Stomach smooth muscle (tissue), 2 donors: ENCODE results near the gene CFB.

Experiments
- H3K27ac ChIP-seq: one replicate; pipeline ENCODE4 v1.7.0; 2013; ENCODE audit warnings: mild to moderate bottlenecking, low read length, inconsistent platforms
- H3K27me3 ChIP-seq, 2 donors: one replicate each; pipeline ENCODE4 v1.7.0; 2013; ENCODE audit warnings: low read length in 2 of 2; ENCODE audit not compliant: insufficient read depth in 2 of 2, control insufficient read depth in 1 of 2
- H3K36me3 ChIP-seq, 2 donors: one replicate each; pipeline ENCODE4 v1.7.0; 2013; ENCODE audit warnings: low read length in 2 of 2; ENCODE audit not compliant: control insufficient read depth in 2 of 2, insufficient read depth in 2 of 2
- H3K4me1 ChIP-seq: one replicate; pipeline ENCODE4 v1.7.0; 2013; ENCODE audit warnings: low read length; ENCODE audit not compliant: control insufficient read depth, insufficient read depth
- H3K4me3 ChIP-seq, 2 donors: one replicate each; pipeline ENCODE4 v1.7.0; 2013; ENCODE audit warnings: low read length in 2 of 2
- H3K9ac ChIP-seq, 2 donors: one replicate each; pipeline ENCODE4 v1.7.0; 2013; ENCODE audit warnings: low read length in 2 of 2, mild to moderate bottlenecking in 1 of 2
- H3K9me3 ChIP-seq, 2 donors: one replicate each; pipeline ENCODE4 v1.7.0; 2013; ENCODE audit warnings: low read length in 2 of 2; ENCODE audit not compliant: control insufficient read depth in 2 of 2
- donor health status: healthy.
- donor health status: Pancreatic carcinoma.

The CFB gene

GRCh38 chr6:31933537-31933936 lies 12.4 kb upstream of the CFB start:
- H3K9ac ChIP-seq: no peak overlapping the region
- H3K36me3 ChIP-seq: no peaks in the 10 kb centered on the region
- no peaks in the 10 kb centered on the region for H3K9me3 ChIP-seq
- no peaks in the 10 kb centered on the region for H3K4me1 ChIP-seq
- no peak overlapping the region for H3K27ac ChIP-seq
- no peak overlapping the region for H3K4me3 ChIP-seq
- H3K27me3 ChIP-seq: peaks cover 0 to 3% of the 10 kb centered on the region in 2 donors

DNA sequence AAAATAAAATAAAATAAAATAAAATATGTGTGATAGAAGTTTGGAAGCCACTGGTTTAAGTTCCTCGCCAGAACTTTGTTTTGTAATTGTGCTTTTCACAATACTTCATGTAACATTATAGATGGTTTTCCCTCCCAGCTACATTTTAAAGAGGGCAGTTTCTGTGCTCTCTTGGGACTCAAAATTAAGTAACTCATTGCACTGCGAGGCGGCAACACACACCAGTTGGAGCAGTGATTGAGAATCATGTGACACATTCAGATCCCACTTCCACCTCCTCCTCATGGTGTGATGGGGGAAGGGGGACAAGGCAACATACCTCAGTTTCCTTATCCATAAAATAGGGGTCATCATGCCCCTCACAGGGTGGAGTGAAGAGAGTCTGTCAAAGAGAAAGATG lies 10.9 kb upstream of the CFB start:
- Histone ChIP-seq H3K27ac (no peak overlapping the region), H3K9ac (no peak overlapping the region), H3K4me3 (no peak overlapping the region), H3K27me3 (peaks cover 0 to 3% of the 10 kb centered on the region in 2 donors), H3K9me3 (no peaks in the 10 kb centered on the region), H3K36me3 (no peaks in the 10 kb centered on the region), H3K4me1 (no peaks in the 10 kb centered on the region)

DNA sequence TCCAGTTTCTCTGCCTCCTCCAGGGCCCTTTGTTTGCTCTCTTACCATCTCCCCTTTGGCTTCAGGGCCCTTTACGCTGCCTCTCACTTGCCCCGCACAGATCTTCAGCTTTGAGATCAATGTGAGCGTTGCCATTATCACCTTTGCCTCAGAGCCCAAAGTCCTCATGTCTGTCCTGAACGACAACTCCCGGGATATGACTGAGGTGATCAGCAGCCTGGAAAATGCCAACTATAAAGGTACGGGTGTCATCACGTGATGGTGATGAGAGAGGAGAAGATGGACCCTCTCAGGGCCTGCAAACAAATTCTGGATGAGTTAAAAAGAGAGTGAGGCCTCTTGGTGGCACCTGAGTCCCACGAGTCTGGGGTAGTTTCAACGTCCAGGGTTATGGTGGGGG lies 10.1 kb upstream of the CFB start:
- peaks cover 0 to 3% of the 10 kb centered on the region in 2 donors for H3K27me3 ChIP-seq
- no peaks in the 10 kb centered on the region for H3K36me3 ChIP-seq
- no peaks in the 10 kb centered on the region for H3K4me1 ChIP-seq
- no peak overlapping the region for H3K4me3 ChIP-seq
- H3K9ac ChIP-seq: no peak overlapping the region
- no peak overlapping the region for H3K27ac ChIP-seq
- H3K9me3 ChIP-seq: no peaks in the 10 kb centered on the region

GRCh38 chr6:31940256-31940664 lies 5.6 kb upstream of the CFB start:
- H3K27ac ChIP-seq: no peak overlapping the region
- peaks cover 3% of the 10 kb centered on the region for H3K4me1 ChIP-seq
- no peak overlapping the region for H3K4me3 ChIP-seq
- H3K9ac ChIP-seq: no peak overlapping the region
- no peaks in the 10 kb centered on the region for H3K9me3 ChIP-seq
- H3K27me3 ChIP-seq: peaks cover 2 to 9% of the 10 kb centered on the region in 2 donors
- H3K36me3 ChIP-seq: no peaks in the 10 kb centered on the region

DNA sequence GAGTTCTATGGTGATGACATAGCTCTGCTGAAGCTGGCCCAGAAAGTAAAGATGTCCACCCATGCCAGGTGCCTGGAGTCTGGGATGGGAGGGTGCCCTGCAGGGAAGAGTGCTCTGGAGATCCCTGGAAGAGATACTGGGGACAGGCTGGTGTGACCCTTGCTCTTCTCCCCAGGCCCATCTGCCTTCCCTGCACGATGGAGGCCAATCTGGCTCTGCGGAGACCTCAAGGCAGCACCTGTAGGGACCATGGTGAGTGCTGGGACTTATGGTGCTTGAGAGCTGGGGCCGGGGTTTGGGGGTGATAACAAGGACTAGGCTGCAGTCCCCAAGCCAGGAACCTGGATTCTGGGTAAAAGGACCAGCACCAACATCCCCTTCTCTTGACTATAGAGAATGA lies 2.2 kb upstream of the CFB start:
- peaks cover 2 to 9% of the 10 kb centered on the region in 2 donors for H3K27me3 ChIP-seq
- no peaks in the 10 kb centered on the region for H3K36me3 ChIP-seq
- peaks cover 16% of the 10 kb centered on the region for H3K4me1 ChIP-seq
- no peaks in the 10 kb centered on the region for H3K9me3 ChIP-seq
- no peak overlapping the region for H3K27ac ChIP-seq
- no peak overlapping the region for H3K9ac ChIP-seq
- no peak overlapping the region for H3K4me3 ChIP-seq

GRCh38 chr6:31945154-31945506 lies 765 bp upstream of the CFB start:
- Histone ChIP-seq H3K36me3 (no peaks in the 10 kb centered on the region), H3K9me3 (no peaks in the 10 kb centered on the region), H3K4me1 (peaks cover 16% of the 10 kb centered on the region), H3K9ac (no peak overlapping the region), H3K27me3 (peaks cover 2 to 9% of the 10 kb centered on the region in 2 donors), H3K4me3 (peak overlapping the region in 1 of 2 donors; percentile 66), H3K27ac (peak overlapping the region; percentile 53)

GRCh38 chr6:31946370-31946885 lies 533 bp downstream of the CFB start:
- Histone ChIP-seq H3K4me1 (peaks cover 16% of the 10 kb centered on the region), H3K4me3 (peak overlapping the region in 1 of 2 donors; percentile 66), H3K9me3 (no peaks in the 10 kb centered on the region), H3K36me3 (peaks cover 0 to 3% of the 10 kb centered on the region in 2 donors), H3K27me3 (peaks cover 2 to 5% of the 10 kb centered on the region in 2 donors), H3K9ac (peak overlapping the region; percentile 4 to 64), H3K27ac (peak overlapping the region; percentile 53)

GRCh38 chr6:31947070-31947675 lies 1.3 kb downstream of the CFB start:
- no peaks in the 10 kb centered on the region for H3K9me3 ChIP-seq
- no peak overlapping the region for H3K4me3 ChIP-seq
- peaks cover 7 to 8% of the 10 kb centered on the region in 2 donors for H3K36me3 ChIP-seq
- H3K4me1 ChIP-seq: peaks cover 16% of the 10 kb centered on the region
- H3K9ac ChIP-seq: no peak overlapping the region
- H3K27me3 ChIP-seq: peaks cover 2 to 5% of the 10 kb centered on the region in 2 donors
- no peak overlapping the region for H3K27ac ChIP-seq

- no peak overlapping the region for H3K27ac ChIP-seq
- H3K9me3 ChIP-seq: no peaks in the 10 kb centered on the region
- H3K9ac ChIP-seq: no peak overlapping the region
- H3K36me3 ChIP-seq: peaks cover 12 to 14% of the 10 kb centered on the region in 2 donors
- H3K4me1 ChIP-seq: peaks cover 16% of the 10 kb centered on the region
- no peak overlapping the region for H3K4me3 ChIP-seq
- peaks cover 2% of the 10 kb centered on the region in 2 donors for H3K27me3 ChIP-seq
These were observed 2.0 kb downstream of the CFB start for GRCh38 chr6:31947864-31948263.

- H3K27me3 ChIP-seq: no peaks in the 10 kb centered on the region
- H3K27ac ChIP-seq: no peak overlapping the region
- peaks cover 16 to 18% of the 10 kb centered on the region in 2 donors for H3K36me3 ChIP-seq
- no peak overlapping the region for H3K4me3 ChIP-seq
- H3K9me3 ChIP-seq: no peaks in the 10 kb centered on the region
- H3K4me1 ChIP-seq: peaks cover 16% of the 10 kb centered on the region
- no peak overlapping the region for H3K9ac ChIP-seq
These were observed 2.4 kb downstream of the CFB start for GRCh38 chr6:31948306-31948705.

DNA sequence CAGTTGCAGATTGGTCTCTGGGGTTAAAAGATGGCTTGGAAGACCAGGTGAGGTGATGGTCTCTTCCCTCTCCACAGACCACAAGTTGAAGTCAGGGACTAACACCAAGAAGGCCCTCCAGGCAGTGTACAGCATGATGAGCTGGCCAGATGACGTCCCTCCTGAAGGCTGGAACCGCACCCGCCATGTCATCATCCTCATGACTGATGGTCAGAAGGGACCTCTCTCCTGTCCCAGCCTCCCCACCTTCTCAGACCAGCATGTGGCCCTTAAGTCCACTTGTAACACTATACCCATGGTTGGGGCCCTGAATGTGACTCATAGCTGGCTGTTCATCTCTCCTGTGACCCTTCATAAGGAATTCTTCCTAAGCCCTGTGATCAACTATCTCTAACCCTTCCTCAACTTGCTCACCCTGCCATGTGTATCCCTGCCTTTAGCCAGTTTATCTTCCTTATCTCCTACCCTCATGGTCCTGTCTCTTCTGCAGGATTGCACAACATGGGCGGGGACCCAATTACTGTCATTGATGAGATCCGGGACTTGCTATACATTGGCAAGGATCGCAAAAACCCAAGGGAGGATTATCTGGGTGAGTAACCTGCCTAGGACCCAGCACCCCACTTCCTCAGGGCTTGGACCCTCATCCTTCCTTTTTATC lies 3.0 kb downstream of the CFB start:
- H3K9me3 ChIP-seq: no peaks in the 10 kb centered on the region
- H3K4me3 ChIP-seq: no peak overlapping the region
- peaks cover 22 to 23% of the 10 kb centered on the region in 2 donors for H3K36me3 ChIP-seq
- peaks cover 16% of the 10 kb centered on the region for H3K4me1 ChIP-seq
- no peaks in the 10 kb centered on the region for H3K27me3 ChIP-seq
- no peak overlapping the region for H3K27ac ChIP-seq
- no peak overlapping the region for H3K9ac ChIP-seq
